Mononuclear cell (primary cell): ENCODE results near the gene MIP. TPM values are rescaled to one million over a fixed set of nuclear protein-coding genes. Genes with fewer than 3 reads are reported as not detected.
"Not testable (repeated sequence)": the region's sequence is repeated elsewhere in the genome, so short reads cannot be mapped to it uniquely, and the experiment has no call there.

ENCODE experiments used
- H3K27me3 ChIP-seq: 2 replicates; pipeline ENCODE4 v1.6.0; 2011; ENCODE audit warnings: low read length, control low read depth; ENCODE audit not compliant: insufficient read depth
- H3K4me1 ChIP-seq: 2 replicates; pipeline ENCODE4 v1.5.1; 2011; ENCODE audit warnings: mild to moderate bottlenecking, low read length, control low read depth; ENCODE audit not compliant: insufficient read depth
- H3K4me3 ChIP-seq: 2 replicates; pipeline ENCODE4 v1.5.1; 2011; ENCODE audit warnings: mild to moderate bottlenecking, low read length, moderate library complexity
- H3K9me3 ChIP-seq: 2 replicates; pipeline ENCODE4 v1.5.1; 2011; ENCODE audit warnings: low read depth, mild to moderate bottlenecking, control low read depth, low read length
- total RNA-seq: library from RNA; depleted of rRNA; stranded (reverse); fragments of >200 nt; gene quantifications from one replicate; pipeline ENCODE4 v1.2.3, GENCODE V29; 2012

Gene MIP
- total RNA-seq, 1 donor, result not detected

DNA sequence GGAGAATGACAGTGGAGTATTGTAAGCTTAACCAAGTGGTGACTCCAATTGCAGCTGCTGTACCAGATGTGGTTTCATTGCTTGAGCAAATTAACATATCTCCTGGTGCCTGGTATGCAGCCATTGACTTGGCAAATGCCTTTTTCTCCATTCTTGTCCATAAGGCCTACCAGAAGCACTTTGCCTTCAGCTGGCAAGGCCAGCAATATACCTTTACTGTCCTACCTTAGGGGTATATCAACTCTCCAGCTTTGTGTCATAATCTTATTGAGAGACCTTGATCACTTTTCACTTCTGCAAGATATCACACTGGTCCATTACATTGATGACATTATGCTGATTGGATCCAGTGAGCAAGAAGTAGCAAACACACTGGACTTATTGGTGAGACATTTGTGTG is 52.8 kb downstream of the MIP start:
- not testable (repeated sequence) for H3K27me3 ChIP-seq, H3K4me3 ChIP-seq, H3K9me3 ChIP-seq, H3K4me1 ChIP-seq

DNA sequence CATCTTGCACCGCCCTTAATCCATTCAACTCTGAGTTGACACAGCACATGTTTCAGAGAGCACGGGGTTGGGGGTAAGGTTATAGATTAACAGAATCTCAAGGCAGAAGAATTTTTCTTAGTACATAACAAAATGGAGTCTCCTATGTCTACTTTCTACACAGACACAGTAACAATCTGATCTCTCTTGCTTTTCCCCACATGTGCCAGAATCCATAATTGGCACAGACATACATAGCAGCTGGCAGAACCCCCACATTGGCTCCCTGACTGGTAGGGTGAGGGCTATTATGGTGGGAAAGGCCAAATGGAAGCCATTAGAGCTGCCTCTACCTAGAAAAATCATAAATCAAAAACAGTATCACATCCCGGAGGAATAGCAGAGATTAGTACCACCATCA is 53.3 kb downstream of the MIP start:
- not testable (repeated sequence) for H3K9me3 ChIP-seq, H3K4me3 ChIP-seq, H3K27me3 ChIP-seq, H3K4me1 ChIP-seq

Other genes with a start within 250 kb of the MIP start
- gene RNF41, start 232.7 kb downstream of the MIP start, total RNA-seq, result 34.3 TPM
- 8.9 TPM for gene NABP2, start 230.3 kb downstream of the MIP start, total RNA-seq
- gene SLC39A5, start 224.6 kb downstream of the MIP start, total RNA-seq, result not detected
- gene ANKRD52, start 196.3 kb downstream of the MIP start, total RNA-seq, result 8.4 TPM
- 14.8 TPM for gene COQ10A, start 187.7 kb downstream of the MIP start, total RNA-seq
- 148 TPM for gene CS, start 154.3 kb downstream of the MIP start, total RNA-seq
- 22.6 TPM for gene CNPY2, start 138.7 kb downstream of the MIP start, total RNA-seq
- gene PAN2, start 120.7 kb downstream of the MIP start, total RNA-seq, result 39.8 TPM
- gene IL23A, start 115.8 kb downstream of the MIP start, total RNA-seq, result 23.5 TPM
- 95.2 TPM for gene STAT2, start 94.5 kb downstream of the MIP start, total RNA-seq
- gene APOF, start 91.8 kb downstream of the MIP start, total RNA-seq, result not detected
- gene TIMELESS, start 5.2 kb downstream of the MIP start, total RNA-seq, result 1.3 TPM
- 2.9 TPM for gene SPRYD4, start 13.9 kb upstream of the MIP start, total RNA-seq
- gene GLS2, start 33.5 kb upstream of the MIP start, total RNA-seq, result 1.2 TPM
- 1.5 TPM for gene RBMS2, start 67.2 kb upstream of the MIP start, total RNA-seq
- gene BAZ2A, start 175.7 kb upstream of the MIP start, total RNA-seq, result 156 TPM
- gene ATP5F1B, start 191.3 kb upstream of the MIP start, total RNA-seq, result 253 TPM
- 78.4 TPM for gene PTGES3, start 233.6 kb upstream of the MIP start, total RNA-seq